MM.1S (cell line): ENCODE measurements around the gene MYL9.

Experiments
- DNase-seq: peaks from one replicate; pipeline ENCODE4 v3.0.0-alpha.2; 2015
- H2AFZ ChIP-seq: fragments of 300-600 bp; sonication (generic); 2 replicates; pipeline ENCODE4 v1.6.0; 2016; ENCODE audit warnings: antibody characterized with exemption, low read length
- H3F3A ChIP-seq: fragments of 300-600 bp; sonication (generic); 2 replicates; pipeline ENCODE4 v1.6.1; 2016; ENCODE audit warnings: mild to moderate bottlenecking, antibody characterized with exemption, low read length, moderate library complexity, mixed read lengths; ENCODE audit not compliant: insufficient read depth
- H3K27ac ChIP-seq: fragments of 300-600 bp; sonication (generic); 2 replicates; pipeline ENCODE4 v1.5.1; 2016; ENCODE audit warnings: mild to moderate bottlenecking, low read length
- H3K27me3 ChIP-seq: fragments of 300-600 bp; sonication (generic); replicated peaks from 2 replicates; pipeline ENCODE4 v1.6.0; 2016; ENCODE audit warnings: low read length; ENCODE audit not compliant: insufficient read depth
- H3K36me3 ChIP-seq: fragments of 300-600 bp; sonication (generic); replicated peaks from 2 replicates; pipeline ENCODE4 v1.6.1; 2016; ENCODE audit warnings: mild to moderate bottlenecking, low read length, mixed read lengths; ENCODE audit not compliant: insufficient read depth
- H3K4me1 ChIP-seq: fragments of 300-600 bp; sonication (generic); 2 replicates; pipeline ENCODE4 v1.6.1; 2016; ENCODE audit warnings: low read length, mixed read lengths
- H3K4me2 ChIP-seq: fragments of 300-600 bp; sonication (generic); 2 replicates; pipeline ENCODE4 v1.6.0; 2016; ENCODE audit warnings: low read depth, low read length
- H3K4me3 ChIP-seq: fragments of 300-600 bp; sonication (generic); 2 replicates; pipeline ENCODE4 v1.5.1; 2016; ENCODE audit warnings: low read length, mixed read lengths
- H3K79me2 ChIP-seq: fragments of 300-600 bp; sonication (generic); 2 replicates; pipeline ENCODE4 v1.6.1; 2016; ENCODE audit warnings: mixed run types, low read length, mixed read lengths
- H3K9ac ChIP-seq: fragments of 300-600 bp; sonication (generic); 2 replicates; pipeline ENCODE4 v1.6.1; 2016; ENCODE audit warnings: low read length, mixed read lengths
- H3K9me2 ChIP-seq: fragments of 300-600 bp; sonication (generic); replicated peaks from 2 replicates; pipeline ENCODE4 v1.6.1; 2016; ENCODE audit warnings: mild to moderate bottlenecking, low read length, mixed read lengths; ENCODE audit not compliant: insufficient read depth
- H3K9me3 ChIP-seq: fragments of 300-600 bp; sonication (generic); replicated peaks from 2 replicates; pipeline ENCODE4 v1.6.1; 2016; ENCODE audit warnings: mild to moderate bottlenecking, low read length, mixed read lengths; ENCODE audit not compliant: insufficient read depth
- H4K20me1 ChIP-seq: fragments of 300-600 bp; sonication (generic); 2 replicates; pipeline ENCODE4 v1.6.1; 2016; ENCODE audit warnings: mild to moderate bottlenecking, low read length, moderate library complexity, mixed read lengths; ENCODE audit not compliant: insufficient read depth
- CTCF ChIP-seq: fragments of 300-600 bp; sonication (generic); IDR thresholded peaks from 2 replicates; pipeline ENCODE4 v1.5.1; 2016; ENCODE audit warnings: antibody characterized with exemption, low read length, mixed read lengths
- EZH2 ChIP-seq: fragments of 300-600 bp; sonication (generic); optimal IDR thresholded peaks from 2 replicates; pipeline ENCODE3; 2017; ENCODE audit warnings: low read depth, mild to moderate bottlenecking, antibody characterized with exemption, low read length, mixed read lengths
- EZH2phosphoT487 ChIP-seq: fragments of 300-600 bp; sonication (generic); IDR thresholded peaks from 2 replicates; pipeline ENCODE4 v1.6.1; 2018; ENCODE audit warnings: antibody characterized with exemption, low read length

The MYL9 gene

GRCh38 chr20:36579996-36580545, 38.8 kb downstream of the MYL9 start:
- no peak for TF ChIP-seq CTCF
- no peak for TF ChIP-seq EZH2phosphoT487
- no peak for TF ChIP-seq EZH2
- no peaks in the 10 kb centered on the region for H3K9me3 ChIP-seq
- H3K27ac ChIP-seq: no peak overlapping the region
- peaks cover 48% of the 10 kb centered on the region for H3K79me2 ChIP-seq
- no peaks in the 10 kb centered on the region for H3K36me3 ChIP-seq
- no peak overlapping the region for H2AFZ ChIP-seq
- H3K4me3 ChIP-seq: no peak overlapping the region
- H3K9me2 ChIP-seq: no peaks in the 10 kb centered on the region
- no peaks in the 10 kb centered on the region for H3K27me3 ChIP-seq
- no peak overlapping the region for H3K9ac ChIP-seq
- 0 out of 2 replicates have a peak, but pooled peaks cover 5% of the 10 kb centered on the region for H3K4me1 ChIP-seq
- no peak overlapping the region for H3K4me2 ChIP-seq
- peaks cover 4% of the 10 kb centered on the region; the same call in 1 of the 2 replicates for H3F3A ChIP-seq
- DNase-seq: no peak
- no peaks in the 10 kb centered on the region for H4K20me1 ChIP-seq

- Histone ChIP-seq H2AFZ (no peak overlapping the region), H3K36me3 (no peaks in the 10 kb centered on the region), H3K27ac (no peak overlapping the region), H3K9me3 (no peaks in the 10 kb centered on the region), H3K9me2 (no peaks in the 10 kb centered on the region), H3K27me3 (no peaks in the 10 kb centered on the region), H3K4me1 (no peaks in the 10 kb centered on the region), H3K4me3 (no peak overlapping the region), H4K20me1 (no peaks in the 10 kb centered on the region), H3K4me2 (no peak overlapping the region), H3K79me2 (peaks cover 27% of the 10 kb centered on the region), H3K9ac (no peak overlapping the region), H3F3A (no peaks in the 10 kb centered on the region; the same call in 1 of the 2 replicates)
- no peak for DNase-seq
- TF ChIP-seq CTCF: no peak
- no peak for TF ChIP-seq EZH2phosphoT487
- no peak for TF ChIP-seq EZH2
These were observed 41.0 kb downstream of the MYL9 start for GRCh38 chr20:36582322-36582721.

GRCh38 chr20:36582821-36583220, 41.5 kb downstream of the MYL9 start:
- no peaks in the 10 kb centered on the region for H3K36me3 ChIP-seq
- peaks cover 24% of the 10 kb centered on the region for H3K79me2 ChIP-seq
- H3K9me2 ChIP-seq: no peaks in the 10 kb centered on the region
- no peaks in the 10 kb centered on the region for H4K20me1 ChIP-seq
- H3K27me3 ChIP-seq: no peaks in the 10 kb centered on the region
- no peak for TF ChIP-seq EZH2
- no peak for TF ChIP-seq EZH2phosphoT487
- no peak for TF ChIP-seq CTCF
- no peaks in the 10 kb centered on the region; the same call in 1 of the 2 replicates for H3F3A ChIP-seq
- H3K4me2 ChIP-seq: no peak overlapping the region
- DNase-seq: no peak
- no peak overlapping the region for H2AFZ ChIP-seq
- no peaks in the 10 kb centered on the region for H3K4me1 ChIP-seq
- H3K9ac ChIP-seq: no peak overlapping the region
- no peaks in the 10 kb centered on the region for H3K9me3 ChIP-seq
- H3K4me3 ChIP-seq: no peak overlapping the region
- no peak overlapping the region for H3K27ac ChIP-seq
